Activated CD4-positive, alpha-beta memory T cell treated with anti-CD3 and anti-CD28 coated beads, Interleukin-2, amount 10 ng/mL, durations not matched to agents 7 days and 5 days (primary cell): ENCODE results near the gene TMA7. TPM values are rescaled to one million over a fixed set of nuclear protein-coding genes. Genes with fewer than 3 reads are reported as not detected.

ENCODE experiments used
- CTCF ChIA-PET: fragments of 350-600 bp; sonication (Branson Sonifier 250); formaldehyde crosslinking; loops from one replicate; lab custom pipeline; 2021; ENCODE audit warnings: antibody characterized with exemption, inconsistent platforms; lab: Charles Lee
- POLR2A ChIA-PET: fragments of 350-600 bp; sonication (Branson Sonifier 250); formaldehyde crosslinking; loops from one replicate; lab custom pipeline; 2021; ENCODE audit warnings: antibody characterized with exemption; lab: Charles Lee
- DNase-seq: peaks from one replicate; pipeline ENCODE4 v3.0.0-alpha.2; 2020
- H3K27ac Mint-ChIP-seq: one replicate; pipeline ENCODE4 v1.8.0; 2021; ENCODE audit warnings: mild to moderate bottlenecking, mixed read lengths
- H3K27me3 Mint-ChIP-seq: one replicate; pipeline ENCODE4 v1.8.0; 2021; ENCODE audit warnings: mixed read lengths
- H3K36me3 Mint-ChIP-seq: one replicate; pipeline ENCODE4 v1.8.0; 2021; ENCODE audit warnings: low read depth, mixed read lengths
- H3K4me1 Mint-ChIP-seq: one replicate; pipeline ENCODE4 v1.8.0; 2021; ENCODE audit warnings: mixed read lengths
- H3K4me3 Mint-ChIP-seq: one replicate; pipeline ENCODE4 v1.8.0; 2021; ENCODE audit warnings: mild to moderate bottlenecking, mixed read lengths
- H3K9me3 Mint-ChIP-seq: one replicate; pipeline ENCODE4 v1.8.0; 2021; ENCODE audit warnings: mixed read lengths
- total RNA-seq, 2 experiments: library from RNA; stranded (reverse); gene quantifications; one replicate each; pipeline ENCODE4 v1.2.3, GENCODE V29; 2021

TMA7 gene
- total RNA-seq, 2 experiments from 2014 or later: 240 to 241 TPM

DNA sequence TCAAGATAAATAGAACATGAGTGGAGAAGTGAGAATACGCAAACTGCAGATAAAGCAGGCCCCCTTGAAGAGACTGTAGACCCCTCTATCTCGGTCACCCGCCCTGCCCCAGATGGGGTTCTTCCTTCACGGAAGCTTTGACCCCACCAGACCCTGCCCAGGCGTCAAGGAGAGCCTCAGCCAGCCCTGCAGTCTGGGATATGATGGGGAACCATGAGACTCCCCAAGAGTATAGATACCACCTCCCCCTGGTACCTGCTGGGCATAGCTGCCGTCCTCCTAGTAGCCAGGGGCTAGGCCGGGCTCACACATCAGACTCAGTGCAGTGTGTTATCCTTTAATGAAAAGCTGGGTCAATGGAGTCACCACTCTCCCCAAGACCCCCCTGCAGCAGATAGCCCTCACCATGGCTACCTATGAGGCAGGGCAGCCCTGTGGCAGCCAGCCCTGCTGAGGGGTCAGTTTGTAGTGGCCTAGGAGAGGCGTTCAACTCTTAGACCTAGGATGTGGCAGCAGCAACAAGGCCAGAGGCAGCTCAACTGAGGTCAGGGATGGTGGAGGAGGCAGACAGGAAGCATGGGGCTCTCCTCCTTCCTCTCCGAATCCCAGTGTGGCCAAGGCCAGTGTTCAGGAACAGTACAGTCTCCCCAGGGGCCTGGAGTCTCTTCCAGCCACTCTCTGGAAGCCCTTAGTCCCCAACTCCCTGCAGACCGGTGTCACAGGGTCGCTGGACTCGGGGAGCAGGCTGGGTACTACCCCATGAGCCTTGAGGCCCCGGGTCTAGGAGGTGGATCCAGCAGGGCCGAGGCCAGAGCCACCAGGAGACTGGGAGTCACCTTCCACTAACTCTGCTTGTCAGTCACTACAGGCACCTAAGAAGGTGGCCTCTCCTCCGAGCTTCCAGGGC, 36.3 kb upstream of the TMA7 start:
- peaks cover 2% of the 10 kb centered on the region for H3K4me1 Mint-ChIP-seq
- H3K27me3 Mint-ChIP-seq: peaks cover 2% of the 10 kb centered on the region
- no peak overlapping the region for H3K27ac Mint-ChIP-seq
- POLR2A ChIA-PET: interaction anchor here (1.2 kb wide), 1 partner anchor 37 kb away, joined by 3 read pairs; no protein-coding TSS in a partner anchor
- no peaks in the 10 kb centered on the region for H3K9me3 Mint-ChIP-seq
- no peak overlapping the region for H3K4me3 Mint-ChIP-seq
- CTCF ChIA-PET: interaction anchor here (1.4 to 12.4 kb wide), 2 partner anchors 31 to 103 kb away, joined by 3 to 261 read pairs; no protein-coding TSS in a partner anchor
- no peaks in the 10 kb centered on the region for H3K36me3 Mint-ChIP-seq
- no peak for DNase-seq

DNA sequence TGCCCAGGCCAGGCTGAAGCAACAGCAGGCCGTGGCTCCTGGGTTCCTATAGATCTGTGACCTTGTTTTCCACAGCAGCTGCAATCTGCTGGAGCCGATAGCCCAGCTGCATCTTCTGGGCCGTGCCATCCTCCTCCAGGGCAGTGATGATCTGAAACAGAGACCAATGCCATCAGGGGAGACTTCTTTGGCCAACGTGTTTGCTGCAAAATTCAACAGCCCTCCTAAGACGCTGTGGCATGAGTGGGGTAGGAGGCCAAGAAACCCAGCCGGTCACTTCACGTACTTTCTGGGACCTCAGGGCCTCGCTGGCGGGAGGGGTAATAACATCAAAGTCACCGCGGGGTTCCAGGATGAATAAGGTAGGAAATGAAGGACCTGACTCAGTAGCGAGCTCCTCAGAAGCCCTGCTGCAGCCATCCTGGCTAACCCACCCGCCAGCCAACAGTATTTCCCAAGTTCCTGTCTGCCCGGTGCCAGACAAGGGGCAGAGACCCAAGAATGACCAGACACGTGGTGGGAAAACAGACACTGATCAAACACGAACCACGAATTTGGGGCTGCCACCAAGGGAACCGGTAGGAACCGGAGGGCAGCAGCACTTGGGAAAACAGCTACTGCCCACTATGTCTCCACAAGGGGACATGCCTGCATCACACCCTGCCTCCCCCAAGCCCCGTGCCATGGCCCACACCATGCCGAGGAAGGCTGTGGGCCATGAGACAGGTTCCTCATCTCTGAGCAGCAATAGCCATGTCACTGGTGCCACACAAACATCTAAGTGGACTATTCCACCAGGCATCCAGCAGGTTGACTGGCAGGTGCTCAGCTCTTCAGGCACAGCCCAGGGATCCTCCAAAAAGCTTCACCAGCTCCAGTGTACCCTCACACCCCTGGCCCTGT, 35.4 kb upstream of the TMA7 start:
- Mint-ChIP-seq H3K9me3 (no peaks in the 10 kb centered on the region), H3K4me3 (no peak overlapping the region), H3K36me3 (no peaks in the 10 kb centered on the region), H3K4me1 (peaks cover 2% of the 10 kb centered on the region), H3K27ac (no peak overlapping the region), H3K27me3 (peaks cover 2% of the 10 kb centered on the region)
- CTCF ChIA-PET: interaction anchor here (12.4 kb wide), 1 partner anchor 30 kb away, joined by 261 read pairs; no protein-coding TSS in a partner anchor
- POLR2A ChIA-PET: interaction anchor here (1.2 kb wide), 1 partner anchor 36 kb away, joined by 3 read pairs; no protein-coding TSS in a partner anchor
- no peak for DNase-seq

- peaks cover 2% of the 10 kb centered on the region for H3K27me3 Mint-ChIP-seq
- H3K27ac Mint-ChIP-seq: no peak overlapping the region
- ChIA-PET POLR2A (no interaction called here), CTCF (interaction anchor here (12.4 kb wide), 1 partner anchor 30 kb away, joined by 261 read pairs; no protein-coding TSS in a partner anchor)
- no peak for DNase-seq
- H3K4me3 Mint-ChIP-seq: no peak overlapping the region
- H3K36me3 Mint-ChIP-seq: no peaks in the 10 kb centered on the region
- peaks cover 2% of the 10 kb centered on the region for H3K4me1 Mint-ChIP-seq
- H3K9me3 Mint-ChIP-seq: no peaks in the 10 kb centered on the region
Observed at GRCh38 chr3:48405343-48405881, 34.6 kb upstream of the TMA7 start.

DNA sequence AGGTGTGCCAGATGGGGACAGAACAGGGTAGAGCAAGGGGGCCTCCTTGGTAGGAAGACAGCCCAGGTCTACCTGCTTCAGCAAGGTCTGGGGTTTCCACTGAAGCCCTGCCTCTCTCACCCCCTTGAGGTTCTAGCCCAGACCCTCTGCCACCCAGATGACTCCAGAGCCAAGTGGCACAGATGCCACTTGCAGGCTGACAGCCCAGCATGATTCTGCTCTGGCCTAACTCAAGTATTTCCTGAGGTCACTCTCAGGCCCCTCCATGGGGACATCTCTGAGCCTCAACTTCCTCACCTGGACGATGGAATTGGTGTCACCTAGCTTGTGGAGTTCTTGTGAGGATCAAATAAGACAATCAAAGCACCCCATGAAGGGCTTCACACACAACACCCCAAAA, 34.1 kb upstream of the TMA7 start:
- H3K9me3 Mint-ChIP-seq: no peaks in the 10 kb centered on the region
- POLR2A ChIA-PET: no interaction called here
- H3K27ac Mint-ChIP-seq: no peak overlapping the region
- H3K4me3 Mint-ChIP-seq: no peak overlapping the region
- no peaks in the 10 kb centered on the region for H3K36me3 Mint-ChIP-seq
- CTCF ChIA-PET: interaction anchor here (12.4 kb wide), 1 partner anchor 29 kb away, joined by 261 read pairs; no protein-coding TSS in a partner anchor
- peaks cover under 1% of the 10 kb centered on the region for H3K27me3 Mint-ChIP-seq
- no peak for DNase-seq
- peaks cover under 1% of the 10 kb centered on the region for H3K4me1 Mint-ChIP-seq

DNA sequence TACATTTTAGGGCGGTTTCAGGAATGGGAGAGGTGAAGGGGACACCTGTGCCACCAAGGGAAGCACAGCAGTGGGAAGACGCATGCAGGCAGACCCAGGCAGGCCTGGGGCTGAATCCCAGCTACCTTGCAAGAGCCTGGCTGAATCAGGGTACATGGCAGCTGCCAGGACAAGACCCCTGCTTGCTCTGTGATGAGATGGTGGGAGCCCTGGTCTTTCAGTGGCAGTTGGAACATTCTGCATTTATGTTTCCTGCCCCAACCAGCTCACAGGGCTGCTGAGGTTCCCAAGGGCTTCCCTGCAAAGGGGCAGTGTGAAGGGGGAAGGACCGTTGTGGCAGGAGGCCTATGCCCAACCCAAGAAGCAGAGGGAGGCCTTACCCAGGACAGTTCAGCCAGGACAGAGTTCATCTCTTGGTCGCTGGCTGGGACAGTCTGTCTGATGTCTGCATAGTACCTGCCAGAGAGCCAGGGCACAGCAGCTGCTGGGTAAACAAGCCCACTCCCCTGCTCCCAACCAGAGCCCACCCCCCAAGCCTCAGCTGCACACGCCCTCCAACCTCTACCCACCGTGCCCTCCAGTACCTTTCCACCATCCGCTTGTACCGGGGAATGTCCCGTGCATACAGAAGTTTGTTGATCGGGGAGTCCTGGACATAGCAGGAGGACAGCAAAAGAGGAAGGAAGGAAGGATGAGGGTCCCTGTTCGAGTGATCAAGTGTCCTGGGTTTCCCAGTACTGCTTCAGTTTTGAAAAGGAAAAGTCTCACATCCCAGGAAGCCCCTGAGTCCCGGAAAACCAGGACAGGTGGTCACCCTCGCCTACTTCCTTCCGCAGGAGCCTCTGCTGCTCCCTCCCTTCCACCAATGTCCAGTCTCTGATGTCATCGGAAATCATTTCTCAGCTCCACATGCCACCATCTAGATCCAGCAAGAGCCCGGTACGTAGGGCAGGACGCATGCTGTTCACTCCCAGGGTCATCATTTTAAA, 33.3 kb upstream of the TMA7 start:
- Mint-ChIP-seq H3K27me3 (no peaks in the 10 kb centered on the region), H3K4me1 (no peaks in the 10 kb centered on the region), H3K9me3 (no peaks in the 10 kb centered on the region), H3K36me3 (no peaks in the 10 kb centered on the region), H3K4me3 (no peak overlapping the region), H3K27ac (no peak overlapping the region)
- ChIA-PET POLR2A (interaction anchor here (0.7 to 1.1 kb wide), 2 partner anchors 12 to 129 kb away, joined by 3 read pairs; no protein-coding TSS in a partner anchor), CTCF (interaction anchor here (1.2 to 12.4 kb wide), 2 partner anchors 28 to 151 kb away, joined by 4 to 261 read pairs; no protein-coding TSS in a partner anchor)
- no peak for DNase-seq

- H3K9me3 Mint-ChIP-seq: no peaks in the 10 kb centered on the region
- ChIA-PET CTCF (interaction anchor here (0.8 to 12.4 kb wide), 5 partner anchors 8 to 159 kb away, joined by 3 to 261 read pairs (median 3); no protein-coding TSS in a partner anchor), POLR2A (interaction anchor here (0.7 to 1.3 kb wide), 3 partner anchors 8 to 130 kb away, joined by 3 to 4 read pairs (median 3); no protein-coding TSS in a partner anchor)
- no peaks in the 10 kb centered on the region for H3K36me3 Mint-ChIP-seq
- no peak overlapping the region for H3K4me3 Mint-ChIP-seq
- H3K27me3 Mint-ChIP-seq: no peaks in the 10 kb centered on the region
- peak; percentile 14 for DNase-seq
- no peaks in the 10 kb centered on the region for H3K4me1 Mint-ChIP-seq
- H3K27ac Mint-ChIP-seq: no peak overlapping the region
Observed at GRCh38 chr3:48407542-48408099, 32.4 kb upstream of the TMA7 start.

- H3K9me3 Mint-ChIP-seq: no peaks in the 10 kb centered on the region
- no peak for DNase-seq
- H3K27me3 Mint-ChIP-seq: no peaks in the 10 kb centered on the region
- no peaks in the 10 kb centered on the region for H3K36me3 Mint-ChIP-seq
- ChIA-PET CTCF (interaction anchor here (1.2 to 12.4 kb wide), 3 partner anchors 13 to 141 kb away, joined by 3 to 261 read pairs (median 4); no protein-coding TSS in a partner anchor), POLR2A (interaction anchor here (1.3 kb wide), 1 partner anchor 9 kb away, joined by 4 read pairs; no protein-coding TSS in a partner anchor)
- H3K4me3 Mint-ChIP-seq: no peak overlapping the region
- H3K4me1 Mint-ChIP-seq: no peaks in the 10 kb centered on the region
- H3K27ac Mint-ChIP-seq: no peak overlapping the region
Observed at GRCh38 chr3:48408823-48409281, 31.2 kb upstream of the TMA7 start.

DNA sequence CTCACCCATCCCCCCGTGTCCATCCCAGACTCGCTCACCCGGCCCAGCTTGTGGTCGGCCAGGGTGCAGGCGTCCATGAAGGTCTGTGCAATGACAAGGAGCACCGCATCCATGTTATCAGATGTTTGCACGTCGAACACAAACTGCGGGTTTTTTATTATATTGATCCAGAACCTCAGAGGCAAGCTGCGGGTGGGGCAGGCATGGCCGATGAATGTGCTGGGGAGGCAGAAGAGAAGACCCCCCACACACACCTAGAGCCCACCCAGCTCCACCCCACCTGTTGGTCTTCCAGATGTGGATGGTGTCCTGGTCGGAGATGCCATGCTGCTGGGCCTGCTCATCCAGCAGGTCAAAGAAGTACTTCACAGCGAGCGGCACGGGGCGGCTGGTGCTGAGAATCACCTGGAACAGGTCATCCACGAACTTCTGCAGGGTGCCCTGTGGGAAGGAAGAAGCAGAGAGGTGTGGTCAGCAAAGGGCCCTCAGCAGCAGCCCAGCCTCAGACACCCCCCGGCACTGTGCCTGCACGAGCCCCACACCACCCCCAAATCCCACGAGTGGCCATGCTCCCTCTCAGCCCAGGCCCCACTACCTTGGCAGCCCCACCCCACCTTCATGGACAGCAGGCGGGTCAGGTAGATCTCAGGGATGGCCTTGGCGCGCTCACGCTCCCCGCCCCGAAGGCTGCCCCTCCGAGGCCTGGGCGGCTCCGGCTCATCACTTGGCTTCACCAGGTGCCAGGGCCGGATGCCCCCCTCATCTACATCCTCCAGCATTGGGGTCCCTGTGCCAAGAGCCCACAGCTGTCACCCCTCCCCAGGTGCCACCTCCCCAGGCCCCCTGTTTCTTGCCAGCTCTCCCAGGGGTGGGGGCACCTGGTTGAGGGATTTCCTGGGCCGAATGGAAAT, 30.5 kb upstream of the TMA7 start:
- H3K27ac Mint-ChIP-seq: no peak overlapping the region
- ChIA-PET POLR2A (no interaction called here), CTCF (interaction anchor here (1.2 to 12.4 kb wide), 2 partner anchors 26 to 140 kb away, joined by 4 to 261 read pairs; no protein-coding TSS in a partner anchor)
- no peak for DNase-seq
- H3K36me3 Mint-ChIP-seq: no peaks in the 10 kb centered on the region
- H3K4me3 Mint-ChIP-seq: no peak overlapping the region
- H3K4me1 Mint-ChIP-seq: no peaks in the 10 kb centered on the region
- no peaks in the 10 kb centered on the region for H3K27me3 Mint-ChIP-seq
- H3K9me3 Mint-ChIP-seq: no peaks in the 10 kb centered on the region

DNA sequence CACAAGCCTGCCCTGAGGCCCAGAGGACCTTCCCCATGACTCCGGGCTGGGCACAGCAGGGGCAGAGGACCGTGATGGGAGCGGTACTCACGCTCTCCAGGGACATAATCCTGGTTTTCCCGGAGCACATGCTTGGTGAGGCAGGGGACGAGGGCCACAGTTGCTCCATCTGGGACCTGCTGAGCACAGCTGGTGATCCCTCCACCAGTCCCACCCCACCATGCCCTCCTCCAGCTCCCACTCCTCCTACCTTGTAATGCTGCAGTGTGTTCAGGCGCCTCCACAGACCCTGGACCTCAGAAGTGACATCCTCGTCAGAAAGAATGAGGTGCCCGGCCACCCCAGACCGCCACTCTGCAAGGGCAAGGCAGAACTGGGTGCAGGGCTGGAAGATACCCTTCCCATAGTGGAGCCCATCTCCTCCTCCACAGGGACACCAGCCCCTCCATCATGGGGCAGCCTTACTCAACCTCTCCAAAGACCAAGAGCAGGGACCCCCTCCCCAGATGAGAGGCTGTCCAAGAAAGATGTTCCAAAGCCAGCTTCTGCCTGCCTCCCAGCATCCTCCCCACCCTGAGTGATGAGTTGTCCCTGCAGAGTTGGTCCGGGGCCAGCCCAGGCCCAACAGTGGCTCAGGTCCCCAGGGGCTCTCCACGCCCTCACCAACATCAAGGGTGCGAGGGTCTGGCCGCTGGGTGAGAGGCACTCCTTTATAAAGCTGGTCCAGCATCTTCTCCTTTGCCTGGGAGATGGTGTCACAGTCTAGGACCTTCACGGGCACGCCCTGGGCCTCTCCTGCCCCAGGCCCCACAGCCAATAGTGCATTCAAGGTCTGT, 29.6 kb upstream of the TMA7 start:
- ChIA-PET CTCF (interaction anchor here (3.2 to 12.4 kb wide), 2 partner anchors 10 to 25 kb away, joined by 14 to 261 read pairs; no protein-coding TSS in a partner anchor), POLR2A (no interaction called here)
- no peak overlapping the region for H3K4me3 Mint-ChIP-seq
- no peaks in the 10 kb centered on the region for H3K4me1 Mint-ChIP-seq
- H3K36me3 Mint-ChIP-seq: no peaks in the 10 kb centered on the region
- H3K27me3 Mint-ChIP-seq: no peaks in the 10 kb centered on the region
- H3K9me3 Mint-ChIP-seq: no peaks in the 10 kb centered on the region
- no peak overlapping the region for H3K27ac Mint-ChIP-seq
- DNase-seq: no peak
